SU-DHL-6 (cell line): Measurements from ENCODE around the gene HGFAC.

Source experiments
- H2AFZ ChIP-seq: fragments of 200-600 bp; sonication (generic); 2 replicates; pipeline ENCODE4 v1.6.1; 2014; ENCODE audit warnings: low read depth, mild to moderate bottlenecking, moderate library complexity, mixed read lengths, antibody characterized with exemption, low read length; ENCODE audit not compliant: severe bottlenecking
- H3F3A ChIP-seq: fragments of 200-600 bp; shearing (Covaris generic); 2 replicates; pipeline ENCODE4 v1.6.0; 2016; ENCODE audit warnings: antibody characterized with exemption, mild to moderate bottlenecking; ENCODE audit not compliant: insufficient read depth
- H3K27ac ChIP-seq: fragments of 200-600 bp; sonication (generic); 2 replicates; pipeline ENCODE4 v1.5.1; 2016; ENCODE audit warnings: low read depth, mild to moderate bottlenecking, low read length, moderate library complexity, mixed read lengths
- H3K27me3 ChIP-seq: fragments of 200-600 bp; sonication (generic), shearing (Covaris generic); 2 replicates; pipeline ENCODE4 v1.6.0; 2014; ENCODE audit warnings: mild to moderate bottlenecking, low read length
- H3K36me3 ChIP-seq: fragments of 200-600 bp; sonication (generic); 2 replicates; pipeline ENCODE4 v1.6.1; 2014; ENCODE audit warnings: mild to moderate bottlenecking, low read length, mixed read lengths
- H3K4me2 ChIP-seq: fragments of 300-600, 200-600 bp; shearing (Covaris generic), sonication (generic); 2 replicates; pipeline ENCODE4 v1.6.0; 2014; ENCODE audit warnings: low read length, low read depth, mild to moderate bottlenecking; ENCODE audit not compliant: poor library complexity, severe bottlenecking
- H3K4me3 ChIP-seq: fragments of 200-600 bp; sonication (generic); 2 replicates; pipeline ENCODE4 v1.5.1; 2014; ENCODE audit warnings: antibody characterized with exemption, low read length, mild to moderate bottlenecking, mixed read lengths; ENCODE audit not compliant: insufficient read depth, poor library complexity, severe bottlenecking
- H3K79me2 ChIP-seq: fragments of 200-600 bp; sonication (generic); 2 replicates; pipeline ENCODE4 v1.6.1; 2014; ENCODE audit warnings: mild to moderate bottlenecking, low read length, moderate library complexity; ENCODE audit not compliant: insufficient read depth
- H3K9ac ChIP-seq: fragments of 200-600 bp; sonication (generic); 2 replicates; pipeline ENCODE4 v1.7.0; 2014; ENCODE audit warnings: mild to moderate bottlenecking, low read length
- H3K9me2 ChIP-seq: fragments of 200-600 bp; sonication (generic); replicated peaks from 2 replicates; pipeline ENCODE4 v1.6.1; 2014; ENCODE audit warnings: low read length; ENCODE audit not compliant: insufficient read depth
- H3K9me3 ChIP-seq: fragments of 200-600 bp; sonication (generic); 2 replicates; pipeline ENCODE4 v1.6.1; 2014; ENCODE audit warnings: low read length, mixed read lengths; ENCODE audit not compliant: insufficient read depth
- H4K20me1 ChIP-seq: fragments of 200-600 bp; sonication (generic); 2 replicates; pipeline ENCODE4 v1.6.1; 2014; ENCODE audit warnings: low read depth, mild to moderate bottlenecking, antibody characterized with exemption, low read length, moderate library complexity, mixed read lengths
- EZH2phosphoT487 ChIP-seq: fragments of 200-600 bp; sonication (generic), shearing (Covaris generic); conservative IDR thresholded peaks from 2 replicates; pipeline ENCODE4 v1.6.1; 2018; ENCODE audit warnings: mild to moderate bottlenecking, antibody characterized with exemption, low read length, moderate library complexity, mixed read lengths
- TF ChIP-seq, protein P1 (sequence below): fragments of 200-600 bp; sonication (generic); IDR thresholded peaks from one replicate; pipeline ENCODE4 v1.5.1; 2017; ENCODE audit warnings: antibody characterized with exemption, mild to moderate bottlenecking, low read length, moderate library complexity; ENCODE audit not compliant: insufficient read depth, poor library complexity, severe bottlenecking

Gene HGFAC

GRCh38 chr4:3483471-3483921, 41.7 kb downstream of the HGFAC start:
- H3K27me3 ChIP-seq = no peaks in the 10 kb centered on the region
- no peak overlapping the region for H3K4me3 ChIP-seq
- H3F3A ChIP-seq = no peaks in the 10 kb centered on the region
- no peak overlapping the region for H3K27ac ChIP-seq
- H3K4me2 ChIP-seq = no peak overlapping the region
- H3K9me2 ChIP-seq = no peaks in the 10 kb centered on the region
- no peaks in the 10 kb centered on the region for H4K20me1 ChIP-seq
- no peak overlapping the region for H3K9ac ChIP-seq
- no peak overlapping the region for H2AFZ ChIP-seq
- no peak for TF ChIP-seq EZH2phosphoT487
- TF ChIP-seq, protein P1, sequence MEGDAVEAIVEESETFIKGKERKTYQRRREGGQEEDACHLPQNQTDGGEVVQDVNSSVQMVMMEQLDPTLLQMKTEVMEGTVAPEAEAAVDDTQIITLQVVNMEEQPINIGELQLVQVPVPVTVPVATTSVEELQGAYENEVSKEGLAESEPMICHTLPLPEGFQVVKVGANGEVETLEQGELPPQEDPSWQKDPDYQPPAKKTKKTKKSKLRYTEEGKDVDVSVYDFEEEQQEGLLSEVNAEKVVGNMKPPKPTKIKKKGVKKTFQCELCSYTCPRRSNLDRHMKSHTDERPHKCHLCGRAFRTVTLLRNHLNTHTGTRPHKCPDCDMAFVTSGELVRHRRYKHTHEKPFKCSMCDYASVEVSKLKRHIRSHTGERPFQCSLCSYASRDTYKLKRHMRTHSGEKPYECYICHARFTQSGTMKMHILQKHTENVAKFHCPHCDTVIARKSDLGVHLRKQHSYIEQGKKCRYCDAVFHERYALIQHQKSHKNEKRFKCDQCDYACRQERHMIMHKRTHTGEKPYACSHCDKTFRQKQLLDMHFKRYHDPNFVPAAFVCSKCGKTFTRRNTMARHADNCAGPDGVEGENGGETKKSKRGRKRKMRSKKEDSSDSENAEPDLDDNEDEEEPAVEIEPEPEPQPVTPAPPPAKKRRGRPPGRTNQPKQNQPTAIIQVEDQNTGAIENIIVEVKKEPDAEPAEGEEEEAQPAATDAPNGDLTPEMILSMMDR = no peak
- H3K36me3 ChIP-seq = no peaks in the 10 kb centered on the region
- H3K79me2 ChIP-seq = no peaks in the 10 kb centered on the region
- H3K9me3 ChIP-seq = no peaks in the 10 kb centered on the region

GRCh38 chr4:3484057-3484973, 42.5 kb downstream of the HGFAC start:
- Histone ChIP-seq H3K9ac (no peak overlapping the region), H3K79me2 (no peaks in the 10 kb centered on the region), H3K27ac (no peak overlapping the region), H3K4me3 (no peak overlapping the region), H3F3A (no peaks in the 10 kb centered on the region), H3K4me2 (peak overlapping the region; percentile 2), H4K20me1 (no peaks in the 10 kb centered on the region), H3K27me3 (no peaks in the 10 kb centered on the region), H3K9me3 (no peaks in the 10 kb centered on the region), H3K36me3 (no peaks in the 10 kb centered on the region), H2AFZ (no peak overlapping the region), H3K9me2 (no peaks in the 10 kb centered on the region)
- TF ChIP-seq EZH2phosphoT487 = no peak
- TF ChIP-seq, protein P1 = no peak

GRCh38 chr4:3485011-3485791, 43.4 kb downstream of the HGFAC start:
- H4K20me1 ChIP-seq = no peaks in the 10 kb centered on the region
- no peak overlapping the region; the same call in 1 of the 2 replicates for H3K9ac ChIP-seq
- no peaks in the 10 kb centered on the region for H3K36me3 ChIP-seq
- H3K27ac ChIP-seq = no peak overlapping the region
- no peak overlapping the region for H2AFZ ChIP-seq
- H3K9me2 ChIP-seq = no peaks in the 10 kb centered on the region
- H3F3A ChIP-seq = no peaks in the 10 kb centered on the region
- no peak for TF ChIP-seq EZH2phosphoT487
- TF ChIP-seq, protein P1 = no peak
- peak overlapping the region; percentile 2 for H3K4me2 ChIP-seq
- no peaks in the 10 kb centered on the region for H3K27me3 ChIP-seq
- H3K9me3 ChIP-seq = no peaks in the 10 kb centered on the region
- no peaks in the 10 kb centered on the region for H3K79me2 ChIP-seq
- no peak overlapping the region for H3K4me3 ChIP-seq
